ENCODE results near the gene CASZ1.

Gene CASZ1

DNA sequence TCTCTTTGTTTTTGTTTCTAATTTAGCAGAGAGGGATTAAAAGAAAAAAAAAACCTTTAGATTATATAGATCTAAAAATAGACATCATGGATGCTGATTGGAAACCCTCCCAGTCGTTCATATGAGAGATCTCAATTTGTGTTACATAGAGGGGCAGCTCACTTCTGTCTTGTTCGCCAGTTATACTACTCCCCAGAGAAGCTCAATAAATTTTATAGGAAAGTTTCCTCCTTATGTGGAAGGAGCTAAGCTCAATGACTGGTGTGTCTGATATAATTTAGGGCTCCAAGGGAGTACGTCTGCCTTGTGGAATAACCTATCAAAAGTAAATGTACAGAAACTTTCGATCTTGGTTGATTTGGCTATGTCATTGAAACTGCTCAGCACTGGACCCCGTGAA is 204.1 kb downstream of the CASZ1 start:
- DNase-seq, result no peak

- DNase-seq, result peak; percentile 25
Observed at GRCh38 chr1:10591010-10591409, 205.4 kb downstream of the CASZ1 start.

GRCh38 chr1:10589074-10589473 is 207.4 kb downstream of the CASZ1 start:
- DNase-seq, result no peak

DNA sequence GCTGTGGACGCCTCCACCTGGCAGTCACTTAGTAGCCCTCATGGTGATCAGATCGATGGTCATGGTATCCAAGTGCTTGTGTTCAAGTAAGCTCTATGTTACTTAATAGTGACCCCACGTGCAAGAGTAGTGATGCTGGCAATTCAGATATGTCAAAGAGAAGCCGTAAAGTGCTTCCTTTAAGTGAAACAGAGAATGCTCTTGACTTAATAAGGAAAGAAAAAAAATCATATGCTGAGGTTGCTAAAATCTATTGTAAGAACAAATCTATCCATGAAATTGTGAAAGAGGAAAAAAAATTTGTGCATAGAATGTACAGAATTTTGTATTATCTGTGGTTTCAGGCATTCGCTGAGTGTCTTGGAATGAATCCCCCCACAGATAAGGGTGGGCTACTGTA is 207.8 kb downstream of the CASZ1 start:
- no peak for DNase-seq

All from NCI-H69 (cell line).